Stimulated activated CD4-positive, alpha-beta T cell treated with anti-CD3 and anti-CD28 coated beads, TNF-alpha, amount 100 ng/mL, for 48 hours (primary cell): ENCODE measurements around the gene ARHGDIB.

Source experiments
- DNase-seq, 3 donors: peaks; one replicate each; pipeline ENCODE4 v3.0.0-alpha.2; 2020; ENCODE audit warnings: low read depth in 3 of 3

ARHGDIB gene

GRCh38 chr12:14956024-14956891, 5.1 kb downstream of the ARHGDIB start:
- DNase-seq = no peak

- no peak for DNase-seq
These were observed 7.1 kb downstream of the ARHGDIB start for GRCh38 chr12:14954269-14954668.

GRCh38 chr12:14953752-14954151, 7.6 kb downstream of the ARHGDIB start:
- DNase-seq = no peak

- DNase-seq = no peak
These were observed 9.0 kb downstream of the ARHGDIB start for GRCh38 chr12:14952299-14952921.

- DNase-seq = no peak
These were observed 9.6 kb downstream of the ARHGDIB start for GRCh38 chr12:14951851-14952250.

- DNase-seq = no peak
These were observed 10.2 kb downstream of the ARHGDIB start for GRCh38 chr12:14950982-14951746.

- DNase-seq = no peak
These were observed 11.0 kb downstream of the ARHGDIB start for GRCh38 chr12:14950421-14950820.

GRCh38 chr12:14949631-14950030, 11.8 kb downstream of the ARHGDIB start:
- no peak for DNase-seq

- DNase-seq = no peak
These were observed 12.7 kb downstream of the ARHGDIB start for GRCh38 chr12:14948672-14949071.

GRCh38 chr12:14946861-14947260, 14.5 kb downstream of the ARHGDIB start:
- no peak for DNase-seq

- DNase-seq = no peak
These were observed 15.2 kb downstream of the ARHGDIB start for GRCh38 chr12:14946162-14946561.

GRCh38 chr12:14942196-14942931, 19.0 kb downstream of the ARHGDIB start:
- DNase-seq = no peak

- no peak for DNase-seq
These were observed 20.0 kb downstream of the ARHGDIB start for GRCh38 chr12:14941369-14941768.

GRCh38 chr12:14938301-14938700, 23.1 kb downstream of the ARHGDIB start, which contains the start of gene ERP27:
ERP27 (minus strand) TSS chr12:14938537; CDS start chr12:14938508, 29 bp downstream.
- DNase-seq = no peak

- DNase-seq = no peak
These were observed 23.7 kb downstream of the ARHGDIB start for GRCh38 chr12:14937689-14938088.

- DNase-seq = no peak
These were observed 24.4 kb downstream of the ARHGDIB start for GRCh38 chr12:14937014-14937413.

- DNase-seq = no peak
These were observed 25.1 kb downstream of the ARHGDIB start for GRCh38 chr12:14936224-14936861.

- no peak for DNase-seq
These were observed 26.4 kb downstream of the ARHGDIB start for GRCh38 chr12:14935031-14935430.

GRCh38 chr12:14934511-14934910, 26.9 kb downstream of the ARHGDIB start:
- DNase-seq = no peak

GRCh38 chr12:14931791-14932560, 29.4 kb downstream of the ARHGDIB start:
- no peak for DNase-seq
